MG63 (cell line): Measurements from ENCODE around the gene USP46. TPM values are rescaled to one million over a fixed set of nuclear protein-coding genes. Genes with fewer than 3 reads are reported as not detected.

Source experiments
- DNase-seq: peaks from one replicate; pipeline ENCODE4 v3.0.0-alpha.2; 2020
- H3K27me3 ChIP-seq: fragments of 250-450 bp; sonication (Bioruptor Pico); 2 replicates; pipeline ENCODE4 v1.5.1; 2020; ENCODE audit warnings: mild to moderate bottlenecking, moderate library complexity
- H3K36me3 ChIP-seq: fragments of 250-450 bp; sonication (Bioruptor Pico); 2 replicates; pipeline ENCODE4 v1.5.1; 2020; ENCODE audit warnings: mild to moderate bottlenecking, moderate library complexity
- H3K4me3 ChIP-seq: fragments of 250-450 bp; sonication (Bioruptor Pico); 2 replicates; pipeline ENCODE4 v1.5.1; 2020; ENCODE audit warnings: mild to moderate bottlenecking, moderate library complexity
- H3K9me3 ChIP-seq: fragments of 250-450 bp; sonication (Bioruptor Pico); 2 replicates; pipeline ENCODE4 v1.5.1; 2020; ENCODE audit warnings: mild to moderate bottlenecking, moderate library complexity
- total RNA-seq: library from RNA; depleted of rRNA; stranded (reverse); fragments of >200 nt; shearing (Covaris generic); gene quantifications from 2 replicates; pipeline ENCODE4 v1.2.3, GENCODE V29; 2014; ENCODE audit warnings: low replicate concordance

Gene USP46
- total RNA-seq, 1 experiment from 2014 or later = 14.6 TPM

- no peaks in the 10 kb centered on the region for H3K27me3 ChIP-seq
- peaks cover 45% of the 10 kb centered on the region for H3K36me3 ChIP-seq
Observed at GRCh38 chr4:52606040-52606439, 53.1 kb downstream of the USP46 start.

DNA sequence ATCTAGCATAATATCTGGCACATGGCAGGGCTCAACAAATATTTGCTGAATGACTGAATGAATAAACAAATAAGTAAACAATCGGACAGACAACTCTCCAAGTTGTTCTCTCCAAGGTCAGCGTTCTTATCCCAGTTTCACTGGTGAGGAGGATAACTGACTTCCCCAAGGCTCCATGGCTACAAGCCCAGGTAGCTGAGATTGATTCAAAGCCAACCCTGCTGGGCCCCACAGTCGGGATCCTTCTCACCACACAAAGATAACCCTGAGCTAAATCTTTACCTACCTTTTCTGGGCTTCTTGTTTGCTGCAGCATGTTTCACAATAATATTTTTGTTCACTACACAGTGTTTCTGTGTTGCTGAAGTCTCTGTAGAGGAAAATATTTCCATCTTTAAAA is 54.9 kb downstream of the USP46 start:
- Histone ChIP-seq H3K27me3 (no peaks in the 10 kb centered on the region), H3K4me3 (no peak overlapping the region), H3K9me3 (no peaks in the 10 kb centered on the region), H3K36me3 (peaks cover 41% of the 10 kb centered on the region)
- no peak for DNase-seq

More at GRCh38 chr4:52606040-52606439, 53.1 kb downstream of the USP46 start:
- no peaks in the 10 kb centered on the region for H3K9me3 ChIP-seq
- DNase-seq = no peak
- H3K4me3 ChIP-seq = no peak overlapping the region

DNA sequence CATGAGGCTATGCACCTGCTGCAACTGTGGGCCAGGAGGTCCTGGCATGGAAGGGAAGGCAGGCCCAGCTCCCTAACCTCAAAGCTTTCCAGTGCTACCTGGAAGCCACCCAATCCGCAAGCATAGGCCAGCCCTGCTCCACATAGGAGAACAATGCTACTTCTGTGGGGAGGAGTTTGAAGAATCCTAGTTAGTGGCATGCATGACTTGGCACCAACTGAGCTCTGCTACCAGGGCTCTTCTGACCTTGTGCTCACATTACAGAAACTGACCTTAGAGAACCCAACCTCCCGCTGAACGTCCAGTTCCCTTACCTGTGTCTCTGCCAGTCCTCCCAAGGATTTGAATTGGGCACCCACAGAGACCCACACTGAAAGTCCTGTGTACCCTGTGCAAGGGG is 58.8 kb downstream of the USP46 start:
- H3K36me3 ChIP-seq = peaks cover 35% of the 10 kb centered on the region
- no peak overlapping the region for H3K4me3 ChIP-seq
- H3K27me3 ChIP-seq = no peaks in the 10 kb centered on the region
- DNase-seq = no peak
- H3K9me3 ChIP-seq = no peaks in the 10 kb centered on the region

DNA sequence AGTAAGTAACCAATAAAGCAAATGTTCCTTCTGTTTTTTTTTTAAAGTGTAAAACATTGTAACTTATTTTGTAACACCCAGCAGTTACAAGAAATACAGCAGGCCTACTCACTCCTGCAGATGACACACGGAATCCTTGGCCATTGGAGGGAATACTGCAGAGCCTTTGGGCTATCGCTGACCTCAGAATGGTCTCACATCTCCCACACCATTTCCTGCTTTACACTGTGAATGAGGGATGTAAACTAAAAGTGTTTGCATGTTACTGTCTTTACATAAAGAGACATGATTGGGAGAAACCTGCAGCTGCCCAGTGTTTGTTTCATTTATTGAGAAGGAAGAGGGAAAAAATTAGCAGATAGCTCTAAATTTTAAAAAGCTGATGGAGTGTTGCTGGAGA is 64.1 kb downstream of the USP46 start:
- no peak for DNase-seq
- no peaks in the 10 kb centered on the region for H3K27me3 ChIP-seq
- H3K4me3 ChIP-seq = no peak overlapping the region
- peaks cover 20% of the 10 kb centered on the region for H3K36me3 ChIP-seq
- no peaks in the 10 kb centered on the region for H3K9me3 ChIP-seq

DNA sequence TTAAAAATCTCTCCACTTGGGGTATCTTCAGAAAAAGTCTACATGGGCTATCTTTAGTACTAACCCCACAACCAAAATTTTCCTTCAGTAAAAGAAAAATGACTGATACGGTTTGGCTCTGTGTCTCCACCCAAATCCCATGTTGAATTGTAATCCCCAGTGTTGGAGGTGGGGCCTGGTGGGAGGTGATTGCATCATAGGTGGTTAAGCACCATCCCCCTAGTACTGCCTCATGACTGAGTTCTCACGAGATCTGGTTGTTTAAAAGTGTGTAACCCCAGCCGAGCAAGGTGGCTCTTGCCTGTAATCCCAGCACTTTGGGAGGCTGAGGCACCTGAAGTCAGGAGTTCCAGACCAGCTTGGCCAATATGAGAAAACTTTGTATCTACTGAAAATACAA is 66.8 kb downstream of the USP46 start:
- Histone ChIP-seq H3K27me3 (no peaks in the 10 kb centered on the region), H3K4me3 (no peak overlapping the region), H3K36me3 (peaks cover 14% of the 10 kb centered on the region), H3K9me3 (no peaks in the 10 kb centered on the region)
- DNase-seq = no peak

GRCh38 chr4:52588771-52589591 is 70.1 kb downstream of the USP46 start:
- peaks cover 5% of the 10 kb centered on the region for H3K27me3 ChIP-seq
- H3K36me3 ChIP-seq = no peaks in the 10 kb centered on the region; the same call in 1 of the 2 replicates
- H3K9me3 ChIP-seq = no peaks in the 10 kb centered on the region
- H3K4me3 ChIP-seq = no peak overlapping the region
- DNase-seq = peak; percentile 46

GRCh38 chr4:52588097-52588496 is 71.0 kb downstream of the USP46 start:
- no peaks in the 10 kb centered on the region; the same call in 1 of the 2 replicates for H3K36me3 ChIP-seq
- H3K9me3 ChIP-seq = no peaks in the 10 kb centered on the region
- peak; percentile 59 for DNase-seq
- H3K4me3 ChIP-seq = no peak overlapping the region
- H3K27me3 ChIP-seq = peaks cover 5% of the 10 kb centered on the region

GRCh38 chr4:52586069-52586468 is 73.0 kb downstream of the USP46 start:
- H3K4me3 ChIP-seq = no peak overlapping the region
- peaks cover 5% of the 10 kb centered on the region for H3K27me3 ChIP-seq
- no peak for DNase-seq
- no peaks in the 10 kb centered on the region for H3K9me3 ChIP-seq
- H3K36me3 ChIP-seq = no peaks in the 10 kb centered on the region

DNA sequence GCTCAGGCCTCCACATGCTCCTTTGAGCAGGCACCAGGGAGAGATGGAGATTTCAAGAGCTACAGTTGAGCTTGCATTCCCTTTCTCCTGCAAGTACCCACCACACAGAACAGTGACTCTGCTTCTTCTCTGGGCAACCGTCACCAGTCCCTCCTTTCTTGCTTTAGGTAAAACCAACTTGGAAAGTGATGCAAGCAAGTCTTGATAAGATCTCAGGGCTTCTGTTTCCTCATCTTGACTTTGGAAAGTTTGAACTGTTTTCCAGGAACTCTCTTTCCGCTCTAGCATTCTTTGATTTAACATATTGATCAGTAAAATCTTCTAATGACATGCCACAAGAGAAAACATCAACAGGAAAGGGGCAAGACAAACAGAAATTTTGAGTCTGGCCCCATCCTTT is 73.7 kb downstream of the USP46 start:
- Histone ChIP-seq H3K36me3 (no peaks in the 10 kb centered on the region), H3K27me3 (peaks cover 5% of the 10 kb centered on the region), H3K9me3 (no peaks in the 10 kb centered on the region), H3K4me3 (no peak overlapping the region)
- no peak for DNase-seq

DNA sequence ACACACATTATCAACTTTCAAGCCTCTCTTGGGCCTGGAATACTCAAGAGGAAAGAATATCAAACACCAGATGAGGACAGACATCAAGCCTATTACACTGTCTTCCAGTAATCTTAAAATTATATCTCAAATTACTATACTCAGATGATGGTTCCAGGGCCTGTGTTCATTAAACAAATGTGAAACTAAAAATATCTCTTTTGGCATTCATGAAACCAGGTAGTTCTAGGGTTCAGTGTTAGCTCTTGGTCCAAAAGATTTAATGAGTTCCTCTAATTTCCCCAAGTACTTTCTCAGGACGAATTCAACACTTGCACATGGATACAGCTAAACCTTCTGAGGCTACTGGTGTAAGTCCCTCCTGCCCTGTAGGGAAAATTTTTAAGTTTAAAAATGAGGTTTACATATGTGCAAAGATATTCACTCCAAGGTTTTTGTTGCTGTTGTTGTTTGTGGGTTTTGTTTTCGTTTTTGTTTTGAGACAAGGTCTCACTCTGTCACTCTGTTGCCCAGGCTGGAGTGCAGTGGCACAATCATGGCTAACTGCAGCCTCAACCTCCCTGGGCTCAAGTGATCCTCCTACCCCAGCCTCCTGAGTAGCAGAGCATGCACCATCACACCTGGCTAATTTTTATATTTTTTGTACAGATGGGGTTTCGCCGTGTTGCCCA is 79.4 kb downstream of the USP46 start:
- no peak for DNase-seq
- Histone ChIP-seq H3K27me3 (no peaks in the 10 kb centered on the region), H3K9me3 (no peaks in the 10 kb centered on the region), H3K36me3 (no peaks in the 10 kb centered on the region), H3K4me3 (no peak overlapping the region)

GRCh38 chr4:52578951-52579350 is 80.2 kb downstream of the USP46 start:
- H3K36me3 ChIP-seq = no peaks in the 10 kb centered on the region
- no peaks in the 10 kb centered on the region for H3K9me3 ChIP-seq
- H3K4me3 ChIP-seq = no peak overlapping the region
- H3K27me3 ChIP-seq = no peaks in the 10 kb centered on the region
- DNase-seq = no peak

DNA sequence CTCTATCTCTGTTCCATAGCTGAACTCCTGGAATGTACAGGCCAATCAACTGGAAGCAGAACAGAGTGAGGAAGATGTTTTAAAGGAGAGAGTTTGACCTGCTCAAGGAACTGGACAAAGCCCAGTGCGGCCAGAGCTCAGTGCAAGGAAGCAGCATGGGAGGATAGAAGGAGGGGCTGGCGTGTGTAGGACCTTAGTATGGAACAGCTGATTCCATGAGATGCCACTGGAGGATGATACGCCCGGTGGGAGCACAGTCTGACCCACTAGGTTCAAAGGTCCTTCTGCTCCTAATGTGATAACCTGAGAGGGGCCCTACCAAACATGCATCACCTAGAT is 81.5 kb downstream of the USP46 start:
- no peak for DNase-seq
- Histone ChIP-seq H3K9me3 (peaks cover 4% of the 10 kb centered on the region), H3K4me3 (no peak overlapping the region), H3K27me3 (no peaks in the 10 kb centered on the region), H3K36me3 (no peaks in the 10 kb centered on the region; the same call in 1 of the 2 replicates)

- H3K4me3 ChIP-seq = no peak overlapping the region
- H3K9me3 ChIP-seq = peaks cover 9% of the 10 kb centered on the region
- H3K36me3 ChIP-seq = no peaks in the 10 kb centered on the region; the same call in 1 of the 2 replicates
- H3K27me3 ChIP-seq = no peaks in the 10 kb centered on the region
- no peak for DNase-seq
Observed at GRCh38 chr4:52576961-52577623, 82.0 kb downstream of the USP46 start.

DNA sequence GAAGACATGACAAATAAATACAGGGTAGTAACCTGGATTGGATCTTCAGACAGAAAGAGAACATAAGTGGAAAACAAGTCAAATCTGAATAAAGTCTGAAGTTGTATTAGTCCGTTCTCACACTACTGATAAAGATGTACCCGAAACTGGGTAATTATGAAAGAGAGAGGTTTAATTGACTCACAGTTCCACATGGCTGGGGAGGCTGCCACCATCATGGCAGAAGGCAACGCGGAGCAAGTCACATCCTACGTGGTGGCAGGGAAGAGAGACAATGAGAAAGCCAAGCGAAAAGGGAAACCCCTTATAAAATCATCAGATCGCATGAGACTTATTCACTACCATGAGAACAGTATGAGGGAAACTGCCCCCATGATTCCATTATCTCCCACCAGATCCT is 82.8 kb downstream of the USP46 start:
- Histone ChIP-seq H3K9me3 (peaks cover 13% of the 10 kb centered on the region), H3K36me3 (no peaks in the 10 kb centered on the region; the same call in 1 of the 2 replicates), H3K4me3 (no peak overlapping the region), H3K27me3 (no peaks in the 10 kb centered on the region)
- no peak for DNase-seq

GRCh38 chr4:52575406-52575805 is 83.7 kb downstream of the USP46 start:
- DNase-seq = no peak
- H3K4me3 ChIP-seq = no peak overlapping the region
- no peaks in the 10 kb centered on the region for H3K27me3 ChIP-seq
- peaks cover 13% of the 10 kb centered on the region for H3K9me3 ChIP-seq
- H3K36me3 ChIP-seq = no peaks in the 10 kb centered on the region; the same call in 1 of the 2 replicates

DNA sequence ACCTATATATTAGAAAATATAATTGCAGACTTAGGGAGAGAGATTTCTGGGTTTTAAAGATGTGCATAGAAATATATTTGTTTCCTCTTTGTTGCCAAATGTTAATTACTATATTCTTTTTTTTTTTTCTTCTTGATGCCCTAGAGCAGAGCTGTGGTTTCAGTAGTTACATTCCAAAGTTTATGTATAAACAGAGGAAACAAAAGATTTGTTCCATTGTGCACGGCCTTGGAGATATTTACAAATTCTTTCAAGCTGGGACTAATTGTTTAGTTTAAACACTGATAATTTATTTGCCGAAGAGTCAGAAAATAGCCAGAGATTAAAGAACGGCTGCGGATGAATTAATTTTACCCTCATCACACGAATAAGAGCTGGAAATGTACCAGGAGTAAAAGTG is 85.1 kb downstream of the USP46 start:
- no peaks in the 10 kb centered on the region for H3K27me3 ChIP-seq
- no peaks in the 10 kb centered on the region; the same call in 1 of the 2 replicates for H3K36me3 ChIP-seq
- DNase-seq = no peak
- H3K9me3 ChIP-seq = peaks cover 13% of the 10 kb centered on the region
- no peak overlapping the region for H3K4me3 ChIP-seq

DNA sequence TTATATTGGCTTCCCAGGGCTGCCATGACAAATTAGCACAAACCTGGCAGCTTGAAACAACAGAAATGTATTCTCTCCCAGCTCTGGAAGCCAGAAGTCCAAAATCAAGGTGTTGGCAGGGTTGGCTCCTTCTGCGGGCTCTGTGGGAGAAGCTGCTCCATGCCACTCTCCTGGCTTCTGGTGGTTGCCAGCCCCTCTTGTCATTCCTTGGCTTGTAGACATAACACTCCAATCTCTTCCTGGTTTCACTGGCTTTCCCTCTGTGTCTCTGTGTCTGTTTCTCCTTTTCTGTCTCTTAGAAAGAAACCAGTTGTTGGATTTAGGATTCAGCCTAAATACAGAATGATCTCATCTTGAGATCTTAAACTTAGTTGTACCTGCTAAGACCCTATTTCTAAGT is 85.5 kb downstream of the USP46 start:
- Histone ChIP-seq H3K9me3 (peaks cover 13% of the 10 kb centered on the region), H3K4me3 (no peak overlapping the region), H3K36me3 (no peaks in the 10 kb centered on the region; the same call in 1 of the 2 replicates), H3K27me3 (no peaks in the 10 kb centered on the region)
- peak; percentile 76 for DNase-seq
